Muscle of leg (tissue), 16 donors: ENCODE results near the gene PRPH. TPM values are rescaled to one million over a fixed set of nuclear protein-coding genes. Genes with fewer than 3 reads are reported as not detected.
"Not testable (repeated sequence)": the region's sequence is repeated elsewhere in the genome, so short reads cannot be mapped to it uniquely, and the experiment has no call there.

Source experiments
- DNase-seq: peaks from one replicate; pipeline ENCODE4 v3.0.0; 2013
- H3K27ac ChIP-seq: one replicate; pipeline ENCODE4 v1.5.1; 2013; ENCODE audit warnings: mild to moderate bottlenecking, low read length, control low read depth
- H3K27me3 ChIP-seq: one replicate; pipeline ENCODE4 v1.6.1; 2013; ENCODE audit warnings: low read length; ENCODE audit not compliant: control insufficient read depth, insufficient read depth
- H3K36me3 ChIP-seq: one replicate; pipeline ENCODE4 v1.6.1; 2013; ENCODE audit warnings: low read length; ENCODE audit not compliant: control insufficient read depth, insufficient read depth
- H3K4me1 ChIP-seq: one replicate; pipeline ENCODE4 v1.6.1; 2013; ENCODE audit warnings: low read length; ENCODE audit not compliant: control insufficient read depth, insufficient read depth
- H3K4me3 ChIP-seq: one replicate; pipeline ENCODE4 v1.5.1; 2013; ENCODE audit warnings: low read length, control low read depth
- H3K9me3 ChIP-seq: replicated peaks from 2 replicates; pipeline ENCODE4 v1.6.1; 2013; ENCODE audit warnings: low read depth, low read length; ENCODE audit not compliant: control insufficient read depth
- WGBS: methylation state at CpG from one replicate; pipeline ENCODE4 v1.1.5; 2013; ENCODE audit warnings: missing lambda C conversion rate; ENCODE audit not compliant: insufficient coverage; 5-methylcytosine and 5-hydroxymethylcytosine counted together
- long read RNA-seq, 11 donors: transcript quantifications; one replicate each; lab custom pipeline, GENCODE V29; 2026
- polyA plus RNA-seq, 8 donors: library from polyadenylated mRNA; unstranded; fragments of 120-200 nt; gene quantifications; one replicate each; pipeline versions ENCODE4 v1.2.1 to v1.2.3, GENCODE V29; 2013; ENCODE audit warnings: inconsistent platforms in 1 of 8, low replicate concordance in 1 of 8; ENCODE audit not compliant: insufficient read length in 8 of 8, insufficient read depth in 1 of 8
- total RNA-seq: library from RNA; stranded (reverse); fragments of 120-200 nt; gene quantifications from one replicate; pipeline ENCODE4 v1.2.4, GENCODE V29; 2013

The PRPH gene
- total RNA-seq (1.4 TPM), polyA plus RNA-seq (1 to 10 TPM; 1.3 to 3.5 (median 2.4) TPM)
- long read RNA-seq, donor 1: 0 reads
- long read RNA-seq, donor 2: 0 reads
- long read RNA-seq, donor 3, partial matches to known transcripts: 0 of 1 reads
- long read RNA-seq, donor 3, other reads (novel, unspliced or antisense): 0 of 1 reads
- long read RNA-seq, donor 4: 0 reads
- long read RNA-seq, donor 5, partial matches to known transcripts: 0 of 1 reads
- long read RNA-seq, donor 5, other reads (novel, unspliced or antisense): 0 of 1 reads
- long read RNA-seq, donor 6: 0 reads
- long read RNA-seq, donor 7: 0 reads
- long read RNA-seq, donor 8: 0 reads
- long read RNA-seq, donor 9: 0 reads
- long read RNA-seq, donor 10: 0 reads
- long read RNA-seq, donor 11: 0 reads

- Histone ChIP-seq H3K36me3 (no peaks in the 10 kb centered on the region), H3K4me1 (peaks cover 44% of the 10 kb centered on the region), H3K4me3 (no peak within 1 kb of the TSS), H3K27ac (no peak within 1 kb of the TSS), H3K27me3 (peaks cover 61% of the 10 kb centered on the region), H3K9me3 (no peaks in the 10 kb centered on the region)
- WGBS: 4% methylated on average over 63 of the region's 82 CpGs
- no peak for DNase-seq
These were observed at the start of gene PRPH for GRCh38 chr12:49295082-49295936. Gene PRPH (plus strand): TSS chr12:49295147. CDS start chr12:49295201, 54 bp downstream.

- no peak overlapping the region for H3K27ac ChIP-seq
- no peaks in the 10 kb centered on the region for H3K36me3 ChIP-seq
- H3K9me3 ChIP-seq: no peaks in the 10 kb centered on the region
- WGBS: 83% methylated on average over 1 of the region's 5 CpGs
- no peaks in the 10 kb centered on the region for H3K4me1 ChIP-seq
- no peak for DNase-seq
- H3K4me3 ChIP-seq: no peak overlapping the region
- H3K27me3 ChIP-seq: no peaks in the 10 kb centered on the region
These were observed 43.6 kb upstream of the PRPH start for GRCh38 chr12:49251357-49251756.

GRCh38 chr12:49253033-49253623 lies 41.8 kb upstream of the PRPH start:
- H3K9me3 ChIP-seq: no peaks in the 10 kb centered on the region
- DNase-seq: no peak
- H3K27me3 ChIP-seq: no peaks in the 10 kb centered on the region
- 93% methylated on average over 11 of the region's 11 CpGs for WGBS
- H3K27ac ChIP-seq: no peak overlapping the region
- H3K4me3 ChIP-seq: no peak overlapping the region
- H3K4me1 ChIP-seq: no peaks in the 10 kb centered on the region
- H3K36me3 ChIP-seq: no peaks in the 10 kb centered on the region

GRCh38 chr12:49255456-49255855 lies 39.5 kb upstream of the PRPH start:
- H3K4me3 ChIP-seq, H3K9me3 ChIP-seq, H3K27ac ChIP-seq, H3K27me3 ChIP-seq, DNase-seq, H3K36me3 ChIP-seq, H3K4me1 ChIP-seq: not testable (repeated sequence)
- WGBS: 100% methylated on average over 7 of the region's 10 CpGs

GRCh38 chr12:49255857-49256637 lies 38.9 kb upstream of the PRPH start:
- Histone ChIP-seq H3K27me3 (no peaks in the 10 kb centered on the region), H3K36me3 (no peaks in the 10 kb centered on the region), H3K27ac (no peak overlapping the region), H3K4me1 (peaks cover 5% of the 10 kb centered on the region), H3K4me3 (no peak overlapping the region), H3K9me3 (no peaks in the 10 kb centered on the region)
- DNase-seq: no peak
- WGBS: 100% methylated on average over 3 of the region's 11 CpGs

GRCh38 chr12:49257508-49258184 lies 37.3 kb upstream of the PRPH start:
- not testable (repeated sequence) for DNase-seq

GRCh38 chr12:49259452-49259851 lies 35.5 kb upstream of the PRPH start:
- no peak for DNase-seq
- no peak overlapping the region for H3K27ac ChIP-seq
- H3K4me3 ChIP-seq: no peak overlapping the region
- WGBS: no CpG with 5 or more reads among the region's 4 CpGs
- no peaks in the 10 kb centered on the region for H3K9me3 ChIP-seq
- H3K27me3 ChIP-seq: no peaks in the 10 kb centered on the region
- H3K4me1 ChIP-seq: peaks cover 5% of the 10 kb centered on the region
- H3K36me3 ChIP-seq: no peaks in the 10 kb centered on the region

More at GRCh38 chr12:49257508-49258184, 37.3 kb upstream of the PRPH start:
- not testable (repeated sequence) for H3K27ac ChIP-seq, H3K36me3 ChIP-seq, H3K4me3 ChIP-seq, H3K27me3 ChIP-seq, H3K4me1 ChIP-seq, H3K9me3 ChIP-seq
- 86% methylated on average over 4 of the region's 10 CpGs for WGBS

GRCh38 chr12:49260166-49260565 lies 34.8 kb upstream of the PRPH start:
- H3K4me3 ChIP-seq: no peak overlapping the region
- H3K27ac ChIP-seq: peak overlapping the region; percentile 62
- peaks cover 6% of the 10 kb centered on the region for H3K4me1 ChIP-seq
- no peaks in the 10 kb centered on the region for H3K9me3 ChIP-seq
- no peaks in the 10 kb centered on the region for H3K36me3 ChIP-seq
- no peaks in the 10 kb centered on the region for H3K27me3 ChIP-seq
- DNase-seq: peak; percentile 85
- 29% methylated on average over 1 of the region's 3 CpGs for WGBS

GRCh38 chr12:49260571-49261363 lies 34.2 kb upstream of the PRPH start:
- 60% methylated on average over 9 of the region's 11 CpGs for WGBS
- peak overlapping the region; percentile 62 for H3K27ac ChIP-seq
- no peaks in the 10 kb centered on the region for H3K27me3 ChIP-seq
- H3K4me1 ChIP-seq: peaks cover 12% of the 10 kb centered on the region
- H3K4me3 ChIP-seq: no peak overlapping the region
- H3K9me3 ChIP-seq: no peaks in the 10 kb centered on the region
- DNase-seq: peak; percentile 38
- no peaks in the 10 kb centered on the region for H3K36me3 ChIP-seq
